Osteocyte (in vitro differentiated cells): ENCODE results near the gene ACSL3. TPM values are rescaled to one million over a fixed set of nuclear protein-coding genes. Genes with fewer than 3 reads are reported as not detected.

ENCODE experiments used
- DNase-seq: peaks from one replicate; pipeline ENCODE4 v3.0.0; 2021; ENCODE audit warnings: mixed read lengths; ENCODE audit not compliant: unreplicated experiment; ENCODE audit errors: extremely low spot score
- H3K27ac Mint-ChIP-seq: one replicate; pipeline ENCODE4 v1.8.0; 2021; ENCODE audit warnings: mild to moderate bottlenecking, mixed read lengths; ENCODE audit not compliant: unreplicated experiment
- H3K27me3 Mint-ChIP-seq: one replicate; pipeline ENCODE4 v1.8.0; 2021; ENCODE audit warnings: mixed read lengths; ENCODE audit not compliant: unreplicated experiment
- H3K36me3 Mint-ChIP-seq: one replicate; pipeline ENCODE4 v1.8.0; 2021; ENCODE audit warnings: mixed read lengths; ENCODE audit not compliant: unreplicated experiment
- H3K4me1 Mint-ChIP-seq: one replicate; pipeline ENCODE4 v1.8.0; 2021; ENCODE audit warnings: mixed read lengths; ENCODE audit not compliant: unreplicated experiment
- H3K4me3 Mint-ChIP-seq: one replicate; pipeline ENCODE4 v1.8.0; 2021; ENCODE audit warnings: mild to moderate bottlenecking, moderate library complexity, mixed read lengths; ENCODE audit not compliant: unreplicated experiment
- H3K9me3 Mint-ChIP-seq: one replicate; pipeline ENCODE4 v1.8.0; 2021; ENCODE audit warnings: mixed read lengths; ENCODE audit not compliant: unreplicated experiment
- total RNA-seq: library from RNA; stranded (reverse); gene quantifications from 2 replicates; pipeline ENCODE4 v1.2.1, GENCODE V29; 2021
- TF ChIP-seq, protein P1 (sequence below): fragments of 200-600 bp; sonication (generic); IDR thresholded peaks from 2 replicates; pipeline ENCODE4 v1.5.0; 2021; ENCODE audit warnings: antibody characterized with exemption, mild to moderate bottlenecking, moderate library complexity

ACSL3 gene
- total RNA-seq, 1 donor from 2014 or later, result 131 TPM

DNA sequence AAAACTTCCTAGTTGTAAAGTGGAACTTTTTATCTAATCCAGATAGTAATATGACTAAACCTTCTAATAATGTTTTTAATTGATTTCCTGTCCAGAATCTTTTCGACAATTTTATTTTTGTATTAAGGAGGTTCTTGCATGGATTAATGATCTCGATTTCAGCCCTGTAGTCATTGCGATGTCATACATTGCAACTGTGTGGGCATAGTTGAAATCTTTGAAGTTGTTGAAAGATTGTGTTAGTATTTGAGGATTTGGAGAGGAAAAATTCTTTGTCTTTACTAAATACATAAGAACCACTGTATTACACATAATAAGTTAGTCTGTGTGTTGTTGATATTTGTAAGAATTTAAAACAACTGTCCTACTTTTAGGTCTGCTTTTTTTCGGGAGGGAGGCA lies 31.1 kb downstream of the ACSL3 start:
- Mint-ChIP-seq H3K27me3 (no peaks in the 10 kb centered on the region), H3K36me3 (peaks cover 27% of the 10 kb centered on the region), H3K4me1 (peaks cover 60% of the 10 kb centered on the region), H3K4me3 (peak overlapping the region; percentile 17), H3K9me3 (no peaks in the 10 kb centered on the region), H3K27ac (peak overlapping the region; percentile 66)
- no peak for DNase-seq
- TF ChIP-seq, protein P1, sequence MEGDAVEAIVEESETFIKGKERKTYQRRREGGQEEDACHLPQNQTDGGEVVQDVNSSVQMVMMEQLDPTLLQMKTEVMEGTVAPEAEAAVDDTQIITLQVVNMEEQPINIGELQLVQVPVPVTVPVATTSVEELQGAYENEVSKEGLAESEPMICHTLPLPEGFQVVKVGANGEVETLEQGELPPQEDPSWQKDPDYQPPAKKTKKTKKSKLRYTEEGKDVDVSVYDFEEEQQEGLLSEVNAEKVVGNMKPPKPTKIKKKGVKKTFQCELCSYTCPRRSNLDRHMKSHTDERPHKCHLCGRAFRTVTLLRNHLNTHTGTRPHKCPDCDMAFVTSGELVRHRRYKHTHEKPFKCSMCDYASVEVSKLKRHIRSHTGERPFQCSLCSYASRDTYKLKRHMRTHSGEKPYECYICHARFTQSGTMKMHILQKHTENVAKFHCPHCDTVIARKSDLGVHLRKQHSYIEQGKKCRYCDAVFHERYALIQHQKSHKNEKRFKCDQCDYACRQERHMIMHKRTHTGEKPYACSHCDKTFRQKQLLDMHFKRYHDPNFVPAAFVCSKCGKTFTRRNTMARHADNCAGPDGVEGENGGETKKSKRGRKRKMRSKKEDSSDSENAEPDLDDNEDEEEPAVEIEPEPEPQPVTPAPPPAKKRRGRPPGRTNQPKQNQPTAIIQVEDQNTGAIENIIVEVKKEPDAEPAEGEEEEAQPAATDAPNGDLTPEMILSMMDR, result no peak

DNA sequence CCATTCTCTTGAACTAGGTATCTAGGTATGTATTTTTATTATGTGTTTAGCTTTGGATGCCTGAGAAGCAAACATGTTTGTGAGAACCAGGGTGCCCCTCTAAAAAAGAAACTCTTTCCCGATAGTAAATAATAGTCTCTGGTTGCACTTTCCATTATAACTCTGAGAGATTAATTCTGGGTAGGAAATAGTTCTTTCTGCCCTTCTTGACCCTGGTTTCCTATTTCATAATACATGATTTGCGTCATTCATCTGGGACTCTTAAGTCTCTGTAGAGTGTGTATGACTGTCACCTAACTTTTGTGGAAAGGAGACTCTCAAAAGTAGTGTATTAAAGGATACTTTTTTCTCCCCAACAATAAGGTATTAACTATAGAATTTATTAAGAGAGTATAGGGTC lies 31.5 kb downstream of the ACSL3 start:
- Mint-ChIP-seq H3K4me3 (no peak overlapping the region), H3K27ac (peak overlapping the region; percentile 66), H3K36me3 (peaks cover 27% of the 10 kb centered on the region), H3K27me3 (no peaks in the 10 kb centered on the region), H3K4me1 (peaks cover 56% of the 10 kb centered on the region), H3K9me3 (no peaks in the 10 kb centered on the region)
- TF ChIP-seq, protein P1, result no peak
- no peak for DNase-seq

DNA sequence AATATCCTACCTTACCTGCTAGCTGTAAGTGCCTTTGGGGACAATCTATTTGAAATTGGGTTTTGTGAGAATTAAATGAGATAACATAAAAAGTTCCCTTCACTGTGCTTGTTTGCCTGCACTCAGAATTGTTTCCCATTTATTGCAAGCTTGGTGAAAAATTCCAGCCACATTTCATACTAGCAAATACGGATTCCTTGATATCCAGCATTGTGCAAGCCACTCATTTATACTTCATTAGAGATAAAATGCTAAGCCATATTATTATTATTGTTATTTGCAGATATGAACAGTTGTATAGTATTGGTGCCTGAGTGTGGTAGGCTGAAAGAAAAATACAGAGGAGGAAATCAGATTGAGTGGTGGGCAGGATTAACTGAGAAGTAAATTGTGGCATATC lies 31.9 kb downstream of the ACSL3 start:
- no peak overlapping the region for H3K4me3 Mint-ChIP-seq
- H3K36me3 Mint-ChIP-seq, result peaks cover 27% of the 10 kb centered on the region
- TF ChIP-seq, protein P1, result no peak
- no peak for DNase-seq
- H3K27ac Mint-ChIP-seq, result peak overlapping the region; percentile 66
- no peaks in the 10 kb centered on the region for H3K27me3 Mint-ChIP-seq
- peaks cover 53% of the 10 kb centered on the region for H3K4me1 Mint-ChIP-seq
- H3K9me3 Mint-ChIP-seq, result no peaks in the 10 kb centered on the region

DNA sequence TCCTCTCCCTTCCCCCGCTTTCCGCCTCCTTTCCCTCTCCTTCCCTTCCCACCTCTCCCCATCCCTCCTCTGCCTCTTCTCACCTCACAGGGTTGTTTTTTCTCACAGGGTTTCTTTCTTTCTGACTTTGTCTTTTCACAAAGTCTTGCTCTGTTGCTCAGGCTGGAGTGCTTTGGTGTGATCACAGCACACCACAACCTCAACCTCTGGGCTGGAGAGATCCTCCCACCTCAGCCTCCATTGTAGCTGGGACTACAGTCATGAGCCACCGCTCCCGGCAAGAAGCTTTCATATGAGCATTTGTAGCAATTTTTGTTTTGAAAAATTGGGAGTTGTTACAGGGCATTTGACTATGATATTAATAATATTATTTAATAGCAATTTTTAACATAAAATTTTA lies 32.9 kb downstream of the ACSL3 start:
- Mint-ChIP-seq H3K27ac (peak overlapping the region; percentile 72), H3K4me1 (peaks cover 61% of the 10 kb centered on the region), H3K9me3 (no peaks in the 10 kb centered on the region), H3K36me3 (peaks cover 22% of the 10 kb centered on the region), H3K27me3 (no peaks in the 10 kb centered on the region), H3K4me3 (peak overlapping the region; percentile 19)
- DNase-seq, result no peak
- TF ChIP-seq, protein P1, result no peak

DNA sequence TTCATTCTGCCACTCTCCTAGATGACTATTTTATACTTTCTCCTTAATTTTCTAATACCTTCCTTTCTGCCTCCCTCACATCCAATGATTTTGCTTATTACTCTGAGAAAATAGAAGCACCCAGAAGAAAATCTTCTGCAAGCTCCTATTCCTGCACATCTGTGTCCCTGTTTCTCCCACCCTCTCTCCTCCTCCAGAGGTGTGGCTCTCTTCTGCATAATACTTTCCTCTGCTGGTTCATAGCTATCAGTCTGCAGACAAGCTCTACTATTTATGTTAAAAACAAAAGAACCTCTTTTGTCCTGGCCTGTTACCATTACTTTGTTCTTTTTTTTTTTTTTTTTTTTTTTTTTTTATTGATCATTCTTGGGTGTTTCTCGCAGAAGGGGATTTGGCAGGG lies 34.3 kb downstream of the ACSL3 start:
- no peak for DNase-seq
- H3K27me3 Mint-ChIP-seq, result no peaks in the 10 kb centered on the region
- H3K36me3 Mint-ChIP-seq, result peaks cover 12% of the 10 kb centered on the region
- TF ChIP-seq, protein P1, result no peak
- peak overlapping the region; percentile 65 for H3K27ac Mint-ChIP-seq
- no peak overlapping the region for H3K4me3 Mint-ChIP-seq
- H3K4me1 Mint-ChIP-seq, result peaks cover 65% of the 10 kb centered on the region
- no peaks in the 10 kb centered on the region for H3K9me3 Mint-ChIP-seq
